ENCODE data around the gene EHD3. TPM values are rescaled to one million over a fixed set of nuclear protein-coding genes. Genes with fewer than 3 reads are reported as not detected.

Gene EHD3
- total and polyA plus RNA-seq, 2 of the 8 experiments (the other 6 are each of a cell fraction or from before 2014, with no cell fraction given): 9.3 to 12.0 TPM

GRCh38 chr2:31284107-31284506, 50.2 kb downstream of the EHD3 start:
- TF ChIP-seq SIX5 (IDR thresholded peaks at IDR 0.05; ENCODE audit: low read depth, low read length) (no peak), NANOG (IDR thresholded peaks at IDR 0.05; ENCODE audit: insufficient read depth, low read depth, low read length, poor library complexity, severe bottlenecking) (no peak), POLR2A (IDR thresholded peaks at IDR 0.05; ENCODE audit: control extremely low read depth in 1 of 2, low read depth in 2 of 2, low read length in 2 of 2) (no peak)
- WGBS, 2 experiments (ENCODE audit: extremely low coverage in 1 of 2, insufficient coverage in 1 of 2, insufficient read length in 1 of 2, insufficient replicate concordance in 2 of 2, low coverage in 1 of 2, low lambda C conversion rate in 2 of 2, missing lambda C conversion rate in 1 of 2): 79% methylated on average over 2 of the region's 2 CpGs; no CpG with 5 or more reads in 1 of the 2 experiments

More at GRCh38 chr2:31284107-31284506, 50.2 kb downstream of the EHD3 start:
- Histone ChIP-seq H3K79me1 (ENCODE audit: low read depth, low read length) (no peaks in the 10 kb centered on the region), H2AFZ (ENCODE audit: low read length) (no peak overlapping the region), H3K18ac (ENCODE audit: extremely low read depth, low read length) (no peak overlapping the region), H3K56ac (replicated peaks; ENCODE audit: insufficient read length, low read depth, low read length) (no peak overlapping the region), H3K36me3 (ENCODE audit: control insufficient read depth in 2 of 4, insufficient read depth in 4 of 4, low read length in 3 of 4) (no peaks in the 10 kb centered on the region), H3K9me3 (ENCODE audit: insufficient read depth in 2 of 2, low read depth in 1 of 2, low read length in 1 of 2) (no peaks in the 10 kb centered on the region), H4K20me1 (replicated peaks in 1 of 2; ENCODE audit: control insufficient read depth in 1 of 2, insufficient read depth in 2 of 2, low read length in 2 of 2) (no peaks in the 10 kb centered on the region), H2AK5ac (ENCODE audit: low read depth, low read length) (no peak overlapping the region), H3K9ac (replicated peaks in 1 of 4; ENCODE audit: extremely low read depth in 1 of 4, low read depth in 3 of 4, low read length in 3 of 4) (no peak overlapping the region), H3K27me3 (replicated peaks in 1 of 4; ENCODE audit: control insufficient read depth in 3 of 4, extremely low read depth in 1 of 4, insufficient read depth in 3 of 4, low read length in 3 of 4) (no peaks in the 10 kb centered on the region), H3K23me2 (ENCODE audit: low read depth, low read length) (no peaks in the 10 kb centered on the region), H3K27ac (ENCODE audit: low read depth, low read length) (no peak overlapping the region), H3K4me3 (ENCODE audit: extremely low read depth in 1 of 4, insufficient read depth in 2 of 4, low read depth in 3 of 4, low read length in 4 of 4) (no peak overlapping the region), H4K8ac (ENCODE audit: extremely low read depth, insufficient read depth, low read length) (no peak overlapping the region), H3K14ac (ENCODE audit: insufficient read length) (no peak overlapping the region), H3K4me2 (ENCODE audit: insufficient read depth in 1 of 2, low read depth in 2 of 2, low read length in 2 of 2) (no peak overlapping the region), H3K79me2 (ENCODE audit: control insufficient read depth in 1 of 2, insufficient read depth in 2 of 2, low read length in 2 of 2) (no peaks in the 10 kb centered on the region), H2BK20ac (ENCODE audit: low read length) (no peak overlapping the region), H4K5ac (ENCODE audit: insufficient read length, low read depth, low read length) (no peak overlapping the region), H3K4me1 (replicated peaks in 1 of 4; ENCODE audit: control insufficient read depth in 3 of 4, insufficient read depth in 4 of 4, low read length in 3 of 4) (no peaks in the 10 kb centered on the region), H2BK15ac (ENCODE audit: low read length) (no peak overlapping the region), H3K4ac (replicated peaks; ENCODE audit: insufficient read length, low read depth, low read length) (no peak overlapping the region), H2BK5ac (ENCODE audit: low read depth, low read length) (no peak overlapping the region), H4K91ac (replicated peaks; ENCODE audit: insufficient read length, low read length) (no peak overlapping the region), H2BK120ac (replicated peaks; ENCODE audit: low read depth, low read length) (no peak overlapping the region), H2BK12ac (ENCODE audit: low read depth, low read length) (no peak overlapping the region), H3K23ac (ENCODE audit: insufficient read length) (no peak overlapping the region)
- DNase-seq (ENCODE audit: low read depth in 1 of 2, low spot score in 2 of 2) (no peak), FAIRE-seq (no peak)
- CTCF ChIA-PET (ENCODE audit: partially characterized antibody): interaction anchor here (0.6 to 1.3 kb wide), 4 partner anchors 10 to 76 kb away, joined by 3 read pairs; no protein-coding TSS in a partner anchor
- POLR2A ChIA-PET (ENCODE audit: partially characterized antibody): no interaction called here

Measured in H1 (cell line).